Coronary artery (tissue), 2 donors: ENCODE results near the gene ADCK1.
"Not testable (repeated sequence)": the region's sequence is repeated elsewhere in the genome, so short reads cannot be mapped to it uniquely, and the experiment has no call there.

Experiments
- DNase-seq: peaks from one replicate; pipeline ENCODE4 v3.0.0-alpha.2; 2017; ENCODE audit warnings: low spot score
- H3K27ac ChIP-seq, 2 donors: fragments of 200-600 bp; sonication (generic); one replicate each; pipeline ENCODE4 v1.5.1; 2016 to 2019
- H3K4me3 ChIP-seq: fragments of 200-600 bp; sonication (generic); 2 replicates; pipeline ENCODE4 v1.5.1; 2016; ENCODE audit warnings: mild to moderate bottlenecking, moderate library complexity
- TF ChIP-seq, protein P1 (sequence below): fragments of 200-600 bp; sonication (generic); IDR thresholded peaks from one replicate; pipeline ENCODE4 v1.5.1; 2019; ENCODE audit warnings: antibody characterized with exemption

Gene ADCK1

DNA sequence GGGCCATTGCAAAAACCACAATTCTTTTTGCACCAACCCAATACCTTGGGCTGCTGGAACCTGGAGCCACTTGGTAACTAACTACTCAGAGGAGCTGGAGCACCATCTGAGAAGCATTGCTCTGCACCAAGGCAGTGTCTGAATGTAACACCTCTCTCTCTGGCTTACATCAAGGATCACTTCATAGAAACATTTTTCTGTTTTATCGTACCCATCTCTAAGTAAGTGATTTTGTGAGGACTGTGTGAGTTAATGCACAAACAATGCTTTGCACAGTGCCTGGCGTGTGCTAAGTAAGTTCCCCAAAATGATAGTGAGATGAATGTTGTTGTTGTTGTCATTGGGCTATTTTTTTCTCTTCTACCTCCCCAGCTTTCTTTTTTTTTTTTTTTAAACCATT lies 111.4 kb downstream of the ADCK1 start:
- H3K4me3 ChIP-seq = no peak overlapping the region
- no peak overlapping the region for H3K27ac ChIP-seq
- DNase-seq = no peak
- TF ChIP-seq, protein P1, sequence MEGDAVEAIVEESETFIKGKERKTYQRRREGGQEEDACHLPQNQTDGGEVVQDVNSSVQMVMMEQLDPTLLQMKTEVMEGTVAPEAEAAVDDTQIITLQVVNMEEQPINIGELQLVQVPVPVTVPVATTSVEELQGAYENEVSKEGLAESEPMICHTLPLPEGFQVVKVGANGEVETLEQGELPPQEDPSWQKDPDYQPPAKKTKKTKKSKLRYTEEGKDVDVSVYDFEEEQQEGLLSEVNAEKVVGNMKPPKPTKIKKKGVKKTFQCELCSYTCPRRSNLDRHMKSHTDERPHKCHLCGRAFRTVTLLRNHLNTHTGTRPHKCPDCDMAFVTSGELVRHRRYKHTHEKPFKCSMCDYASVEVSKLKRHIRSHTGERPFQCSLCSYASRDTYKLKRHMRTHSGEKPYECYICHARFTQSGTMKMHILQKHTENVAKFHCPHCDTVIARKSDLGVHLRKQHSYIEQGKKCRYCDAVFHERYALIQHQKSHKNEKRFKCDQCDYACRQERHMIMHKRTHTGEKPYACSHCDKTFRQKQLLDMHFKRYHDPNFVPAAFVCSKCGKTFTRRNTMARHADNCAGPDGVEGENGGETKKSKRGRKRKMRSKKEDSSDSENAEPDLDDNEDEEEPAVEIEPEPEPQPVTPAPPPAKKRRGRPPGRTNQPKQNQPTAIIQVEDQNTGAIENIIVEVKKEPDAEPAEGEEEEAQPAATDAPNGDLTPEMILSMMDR = no peak

DNA sequence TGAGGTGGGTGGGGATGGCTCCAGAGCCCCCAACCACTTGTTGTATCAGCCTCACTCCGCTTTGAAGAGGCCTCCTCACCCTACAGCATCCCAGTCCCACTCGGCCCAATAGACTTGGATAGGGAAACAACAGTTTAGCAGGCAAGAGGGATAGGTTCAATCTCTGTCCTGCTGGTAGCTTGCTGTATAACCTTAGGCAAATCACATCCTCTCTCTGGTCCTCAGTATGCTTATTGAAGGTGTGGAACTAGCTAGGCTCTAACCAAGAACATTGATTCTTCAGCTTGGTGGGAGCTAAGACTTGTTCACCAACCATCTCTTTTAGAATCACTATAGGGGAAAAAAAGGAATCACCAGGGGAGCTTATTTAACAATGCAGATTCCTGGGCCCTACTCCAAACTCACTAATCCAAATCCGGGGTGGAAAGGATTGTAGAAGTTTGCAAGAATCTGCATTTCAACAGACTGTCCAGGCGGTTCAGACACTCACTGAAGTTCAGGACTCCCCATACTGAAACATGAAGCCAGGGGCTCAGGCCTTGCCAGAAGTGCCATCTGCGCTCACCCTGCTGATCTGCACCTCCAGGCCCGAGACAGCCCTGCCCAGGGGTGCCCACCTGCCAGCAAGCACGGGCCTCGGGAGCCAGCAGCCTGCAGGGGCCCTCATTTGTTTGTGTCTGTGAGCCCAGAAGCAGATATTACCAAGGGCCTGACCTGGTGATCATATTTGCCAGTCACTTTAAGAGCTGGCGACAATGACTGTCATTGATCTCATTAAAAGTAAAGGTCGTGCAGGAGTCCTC lies 113.0 kb downstream of the ADCK1 start:
- H3K4me3 ChIP-seq = no peak overlapping the region
- TF ChIP-seq, protein P1 = no peak
- no peak for DNase-seq
- H3K27ac ChIP-seq = no peak overlapping the region

DNA sequence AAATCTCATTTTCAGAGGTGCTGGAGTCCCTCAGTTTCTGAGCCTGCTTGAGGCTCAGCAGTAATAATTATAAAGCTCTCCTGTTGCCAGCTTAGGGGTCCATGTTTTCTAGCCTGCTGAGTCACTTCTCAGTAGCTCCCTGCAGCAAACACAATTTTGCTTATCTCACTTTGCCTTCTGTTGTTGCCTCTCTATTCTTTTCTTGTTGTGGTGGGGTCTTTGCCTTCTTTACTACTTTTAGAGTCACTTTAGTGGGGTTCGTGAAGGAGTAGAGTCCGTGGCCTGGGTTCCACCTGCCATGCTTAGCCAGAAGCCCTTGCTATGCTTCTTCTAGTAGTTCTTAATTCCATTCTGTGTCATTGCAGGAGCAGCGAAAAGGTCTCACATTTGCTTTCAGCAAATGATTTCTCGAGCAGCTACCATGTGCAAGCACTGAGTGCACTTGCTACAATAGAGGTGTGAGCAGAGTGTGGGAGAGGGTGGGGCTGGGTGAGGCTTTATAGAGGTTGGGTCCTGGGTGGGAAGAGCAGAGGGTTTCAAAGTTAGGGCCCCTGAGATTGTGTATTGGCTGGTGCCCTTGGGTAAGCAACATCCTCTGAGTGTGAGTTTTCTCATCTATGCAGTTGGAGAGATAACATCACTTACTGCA lies 114.3 kb downstream of the ADCK1 start:
- no peak for DNase-seq
- Histone ChIP-seq H3K27ac (no peak overlapping the region), H3K4me3 (no peak overlapping the region)
- TF ChIP-seq, protein P1 = no peak

DNA sequence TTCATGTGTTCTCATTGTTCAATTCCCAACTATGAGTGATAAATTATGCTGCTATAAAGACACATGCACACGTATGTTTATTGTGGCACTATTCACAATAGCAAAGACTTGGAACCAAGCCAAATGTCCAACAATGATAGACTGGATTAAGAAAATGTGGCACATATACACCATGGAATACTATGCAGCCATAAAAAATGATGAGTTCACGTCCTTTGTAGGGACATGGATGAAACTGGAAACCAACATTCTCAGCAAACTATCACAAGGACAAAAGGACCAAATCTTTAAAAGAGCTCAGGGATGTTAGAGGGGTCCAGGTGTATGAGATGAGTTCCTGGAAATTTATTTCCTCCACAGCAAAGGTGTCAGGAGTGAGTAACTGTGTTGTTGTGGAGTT lies 115.5 kb downstream of the ADCK1 start:
- not testable (repeated sequence) for H3K4me3 ChIP-seq, H3K27ac ChIP-seq, DNase-seq

DNA sequence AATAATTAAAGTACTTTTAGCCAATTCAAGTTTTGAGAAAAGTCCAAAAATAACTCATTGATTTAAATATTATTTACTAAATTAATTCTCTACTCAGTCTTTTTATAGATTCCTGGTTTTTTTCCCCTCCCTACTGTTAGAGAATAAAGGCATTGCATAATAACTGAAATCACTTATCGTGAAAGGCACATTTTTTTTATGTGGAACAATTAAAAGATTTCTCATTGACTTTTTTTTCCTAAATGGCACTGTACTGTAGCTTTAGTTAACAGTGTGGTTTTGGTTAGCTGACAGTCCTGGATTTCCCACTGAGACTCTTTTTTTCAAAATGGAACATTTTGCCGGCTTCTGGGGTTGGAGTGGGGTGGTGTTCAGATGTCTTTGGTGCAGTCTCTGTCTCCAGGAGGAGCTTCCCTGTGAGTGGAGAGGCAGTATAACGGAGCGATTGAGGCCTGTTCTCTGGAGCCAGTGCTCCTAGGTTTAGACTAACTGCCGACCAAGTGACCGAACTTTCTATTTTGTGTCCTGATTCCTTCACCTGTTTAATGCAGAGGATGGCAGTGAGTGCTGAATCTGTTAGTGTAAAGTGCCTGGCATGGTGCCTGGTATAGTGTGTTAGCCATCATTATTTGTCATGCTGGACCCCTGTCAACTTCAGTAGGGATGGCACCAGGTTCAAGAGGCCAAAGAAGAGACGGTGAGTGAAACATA lies 117.7 kb downstream of the ADCK1 start:
- H3K4me3 ChIP-seq = no peak overlapping the region
- TF ChIP-seq, protein P1 = no peak
- no peak overlapping the region for H3K27ac ChIP-seq
- no peak for DNase-seq

DNA sequence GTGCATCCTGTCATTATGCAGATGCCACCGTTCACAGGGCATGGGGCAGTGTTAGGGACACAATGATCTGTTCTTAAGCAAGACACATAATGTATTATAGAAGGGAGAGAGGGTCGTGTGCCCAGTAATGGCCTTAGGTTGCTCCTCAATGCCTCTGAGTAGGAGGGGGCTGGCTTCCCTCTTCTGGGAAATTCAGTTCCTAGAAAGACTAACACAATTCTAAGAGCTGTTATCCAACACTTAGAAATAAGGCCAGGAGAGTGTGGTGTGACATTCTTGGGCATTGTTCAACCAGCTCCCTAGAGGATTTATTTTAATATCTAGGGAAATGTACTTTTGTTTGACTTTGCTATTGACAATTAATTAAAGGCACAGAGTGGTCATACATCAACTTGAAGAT lies 118.5 kb downstream of the ADCK1 start:
- TF ChIP-seq, protein P1 = no peak
- H3K4me3 ChIP-seq = no peak overlapping the region
- DNase-seq = no peak
- no peak overlapping the region for H3K27ac ChIP-seq

DNA sequence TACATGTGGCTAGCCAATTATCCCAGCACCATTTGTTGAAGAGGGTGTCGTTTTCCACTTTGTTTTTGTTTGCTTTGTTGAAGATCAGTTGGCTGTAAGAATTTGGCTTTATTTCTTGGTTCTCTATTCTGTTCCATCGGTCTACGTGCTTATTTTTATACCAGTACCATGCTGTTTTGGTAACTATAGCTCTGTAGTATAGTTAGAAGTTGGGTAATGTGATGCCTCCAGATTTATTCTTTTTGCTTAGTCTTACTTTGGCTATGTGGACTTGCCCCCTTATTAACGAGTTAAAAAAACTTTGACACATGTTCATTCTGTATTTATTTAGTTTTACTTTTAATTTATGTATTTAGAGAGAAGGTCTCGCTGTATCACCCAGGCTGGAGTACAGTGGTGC lies 120.4 kb downstream of the ADCK1 start:
- H3K4me3 ChIP-seq = no peak overlapping the region
- H3K27ac ChIP-seq = no peak overlapping the region
- no peak for DNase-seq
- TF ChIP-seq, protein P1 = no peak
